Measurements from ENCODE around the gene F7.

The F7 gene

GRCh38 chr13:113086991-113087922 lies 18.3 kb upstream of the F7 start:
- no peak for DNase-seq (ENCODE audit: low spot score)

DNA sequence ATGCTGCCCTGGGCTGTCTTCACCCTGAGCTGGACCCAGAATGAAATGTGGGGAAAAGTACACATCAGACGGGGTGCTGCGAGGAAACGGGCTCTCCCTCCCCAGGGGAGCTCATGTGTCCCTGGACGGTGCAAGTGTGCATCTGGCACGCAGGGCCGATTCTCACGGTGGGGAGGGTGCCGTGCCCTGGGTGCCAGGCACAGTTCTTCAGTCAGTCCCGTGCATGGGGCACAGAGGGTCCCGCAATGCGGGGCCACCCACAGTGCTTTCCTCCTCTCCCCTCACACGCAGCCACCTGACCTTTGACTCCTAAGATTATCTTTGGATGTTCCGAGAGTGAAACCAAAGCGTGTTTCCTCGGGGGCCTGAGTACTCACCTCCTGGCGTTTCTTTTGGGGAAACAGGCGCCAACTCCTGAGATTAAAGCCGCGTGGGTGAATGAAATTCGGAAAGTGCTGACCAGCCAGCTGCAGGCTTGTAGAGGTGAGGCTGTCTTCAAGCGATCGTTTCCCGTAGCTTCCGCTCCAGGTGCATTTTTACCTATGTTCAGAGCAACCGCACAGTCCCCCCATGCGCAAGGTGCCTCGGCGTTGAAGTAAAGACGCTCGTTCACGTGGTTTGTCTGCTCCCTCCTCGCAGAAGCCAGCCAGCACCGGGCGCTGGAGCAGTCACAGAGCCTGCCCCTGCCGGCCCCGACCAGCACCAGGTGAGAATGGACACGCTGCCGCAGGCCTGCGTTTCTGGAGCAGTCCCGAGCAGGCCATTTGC lies 17.5 kb upstream of the F7 start:
- no peak for DNase-seq (ENCODE audit: low spot score)

DNA sequence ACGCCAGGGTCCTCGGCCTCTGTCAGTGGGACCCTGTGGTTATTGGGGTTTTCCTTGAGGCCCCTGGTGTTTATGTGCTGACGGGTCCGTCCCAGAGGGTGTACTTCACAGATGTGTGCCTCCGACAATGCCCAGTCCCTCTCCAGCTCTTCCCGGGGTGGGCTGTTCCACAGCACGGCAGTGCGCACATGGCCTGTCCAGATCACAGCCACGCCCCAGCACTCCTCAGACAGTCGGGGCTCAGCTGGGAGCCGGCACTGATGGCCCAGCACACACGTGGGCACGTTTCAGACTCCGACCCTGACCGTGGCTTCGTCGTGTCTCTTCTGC lies 16.9 kb upstream of the F7 start:
- no peak for DNase-seq (ENCODE audit: low spot score)

- no peak for DNase-seq (ENCODE audit: low spot score)
Observed at GRCh38 chr13:113089693-113090414, 15.7 kb upstream of the F7 start.

- no peak for DNase-seq (ENCODE audit: low spot score)
Observed at GRCh38 chr13:113090415-113090770, 15.2 kb upstream of the F7 start.

DNA sequence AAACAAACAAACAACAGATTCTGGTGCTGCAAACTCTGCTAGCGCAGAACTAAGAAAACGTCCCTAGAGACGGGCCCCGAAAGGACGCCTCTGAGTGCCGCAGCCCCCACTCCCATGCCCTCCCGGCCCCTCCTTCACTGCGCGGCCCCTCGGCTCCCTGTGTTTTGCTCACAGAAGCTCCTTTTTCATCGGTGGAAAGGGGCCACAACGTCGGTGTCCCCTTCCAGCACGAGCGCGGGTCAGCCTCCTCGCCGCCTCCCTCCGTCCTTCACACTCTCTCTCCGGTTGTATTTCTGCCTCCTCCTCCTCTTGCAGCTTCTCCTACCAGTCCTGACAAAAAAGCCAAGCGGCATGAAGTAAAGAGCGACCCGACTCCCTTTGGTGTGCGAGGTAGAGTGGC lies 14.8 kb upstream of the F7 start:
- no peak for DNase-seq (ENCODE audit: low spot score)

- DNase-seq (ENCODE audit: low spot score) = no peak
Observed at GRCh38 chr13:113091211-113091771, 14.3 kb upstream of the F7 start.

DNA sequence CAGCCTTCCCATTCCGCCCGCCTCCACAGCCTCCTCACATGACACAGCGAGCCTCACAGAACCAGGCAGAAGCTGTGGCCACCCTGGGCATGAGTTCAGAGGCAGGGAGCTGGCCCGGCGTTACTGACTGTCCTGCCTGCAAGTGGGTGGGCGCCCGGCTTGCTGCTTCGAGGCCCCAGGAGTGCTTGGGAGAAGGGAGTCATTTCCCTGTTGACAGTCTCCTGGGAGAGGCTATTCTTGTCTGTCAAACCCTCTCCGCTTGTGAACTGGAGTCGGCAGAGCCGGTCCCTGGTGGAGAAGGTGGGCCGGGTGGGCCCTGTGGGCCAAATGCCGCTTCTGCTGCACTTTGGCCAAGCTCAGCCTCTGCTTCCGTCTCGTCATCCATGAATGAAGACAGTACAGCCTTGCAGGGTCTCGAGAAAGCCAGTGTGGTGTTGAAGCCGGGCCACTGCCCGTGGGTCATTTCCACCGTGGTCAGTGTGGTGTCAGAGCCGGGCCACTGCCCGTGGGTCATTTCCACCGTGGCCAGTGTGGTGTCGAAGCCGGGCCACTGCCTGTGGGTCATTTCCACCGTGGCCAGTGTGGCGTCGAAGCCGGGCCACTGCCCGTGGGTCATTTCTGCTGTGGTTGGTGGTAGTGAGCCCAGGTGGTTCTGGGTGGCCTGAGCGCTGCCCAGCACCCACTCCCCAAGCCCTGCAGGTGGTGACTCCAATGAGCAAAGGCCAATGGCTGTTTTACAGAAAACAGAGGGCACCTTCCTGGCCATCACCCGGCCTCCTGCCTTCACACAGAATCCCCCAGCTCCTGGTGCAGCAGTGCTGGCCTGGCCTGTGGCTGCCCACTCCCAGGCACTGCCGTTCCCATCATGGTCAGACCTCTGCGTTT lies 13.5 kb upstream of the F7 start:
- DNase-seq (ENCODE audit: low spot score) = no peak

GRCh38 chr13:113092776-113093579 lies 12.6 kb upstream of the F7 start:
- DNase-seq (ENCODE audit: low spot score) = no peak

DNA sequence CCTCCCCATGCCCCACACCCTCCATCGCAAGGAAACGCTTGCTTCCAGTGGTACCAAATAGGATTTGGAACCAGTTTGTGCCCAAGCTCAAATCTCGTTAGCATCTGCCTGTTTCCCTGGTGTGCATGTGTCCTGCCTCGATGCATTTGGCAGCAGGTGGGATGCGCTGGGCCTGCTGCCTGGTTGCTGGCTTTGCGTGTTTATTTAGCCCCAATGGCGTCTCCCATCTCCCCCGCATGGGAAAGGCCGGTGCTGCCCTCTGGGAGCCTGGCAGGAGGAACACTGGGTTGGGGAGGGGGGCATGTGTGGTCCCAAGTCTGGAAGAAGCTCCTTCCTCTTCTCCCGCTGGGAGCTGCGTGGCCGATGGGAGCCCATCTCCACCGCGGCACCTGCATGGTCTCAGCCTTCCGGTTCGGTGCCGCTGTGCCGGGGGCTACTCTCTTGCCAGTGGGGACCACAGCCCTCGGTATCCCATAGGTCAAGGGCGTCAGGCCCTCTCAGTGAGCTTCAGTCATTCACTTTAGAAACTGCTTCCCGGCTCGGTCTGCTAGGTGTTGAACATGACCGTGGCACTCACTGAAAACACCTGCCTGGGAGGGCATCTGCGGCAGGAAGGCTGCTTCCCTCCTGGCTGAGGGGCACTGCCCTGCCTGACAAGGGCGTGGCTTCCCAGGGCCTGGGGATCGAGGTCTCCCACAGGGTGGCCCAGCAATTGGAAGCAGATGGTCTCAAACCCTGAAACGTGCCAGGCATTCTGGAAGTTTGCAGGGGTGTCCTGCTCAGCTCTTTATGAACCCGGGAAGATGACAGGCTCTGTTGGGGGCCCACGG lies 11.8 kb upstream of the F7 start:
- no peak for DNase-seq (ENCODE audit: low spot score)

- DNase-seq (ENCODE audit: low spot score) = no peak
Observed at GRCh38 chr13:113094410-113094800, 11.2 kb upstream of the F7 start.

GRCh38 chr13:113095146-113096051 lies 10.2 kb upstream of the F7 start:
- no peak for DNase-seq (ENCODE audit: low spot score)

DNA sequence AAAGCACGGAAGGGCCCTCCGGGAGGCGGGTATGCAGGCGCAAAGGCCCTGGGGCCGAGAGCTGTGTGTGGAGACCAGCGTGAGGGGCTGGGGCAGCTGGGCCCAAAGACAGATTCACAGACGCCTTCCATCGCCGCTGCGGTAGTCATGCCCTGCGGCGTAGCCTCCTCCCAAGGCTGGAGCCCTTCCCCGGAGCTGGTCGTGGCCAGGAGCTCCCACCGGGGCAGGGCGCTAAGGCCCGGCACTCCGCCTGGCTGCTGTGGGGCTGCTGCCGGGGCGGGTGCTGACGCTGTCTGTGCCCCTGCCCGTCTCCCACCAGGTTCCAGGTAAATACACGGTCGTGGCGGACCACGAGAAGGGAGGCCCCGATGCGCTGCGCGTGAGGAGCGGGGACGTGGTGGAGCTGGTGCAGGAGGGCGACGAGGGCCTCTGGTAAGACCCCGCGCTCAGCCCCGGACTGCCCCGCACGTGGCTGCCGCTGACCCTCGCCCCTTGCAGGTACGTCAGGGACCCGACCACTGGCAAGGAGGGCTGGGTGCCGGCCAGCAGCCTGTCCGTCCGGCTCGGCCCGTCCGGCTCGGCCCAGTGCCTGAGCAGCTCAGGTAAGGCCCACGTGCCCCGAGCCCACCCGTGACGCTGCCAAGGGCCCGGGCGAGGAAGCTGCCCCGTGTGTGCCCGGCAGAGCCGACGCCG lies 9.4 kb upstream of the F7 start:
- DNase-seq (ENCODE audit: low spot score) = no peak

DNA sequence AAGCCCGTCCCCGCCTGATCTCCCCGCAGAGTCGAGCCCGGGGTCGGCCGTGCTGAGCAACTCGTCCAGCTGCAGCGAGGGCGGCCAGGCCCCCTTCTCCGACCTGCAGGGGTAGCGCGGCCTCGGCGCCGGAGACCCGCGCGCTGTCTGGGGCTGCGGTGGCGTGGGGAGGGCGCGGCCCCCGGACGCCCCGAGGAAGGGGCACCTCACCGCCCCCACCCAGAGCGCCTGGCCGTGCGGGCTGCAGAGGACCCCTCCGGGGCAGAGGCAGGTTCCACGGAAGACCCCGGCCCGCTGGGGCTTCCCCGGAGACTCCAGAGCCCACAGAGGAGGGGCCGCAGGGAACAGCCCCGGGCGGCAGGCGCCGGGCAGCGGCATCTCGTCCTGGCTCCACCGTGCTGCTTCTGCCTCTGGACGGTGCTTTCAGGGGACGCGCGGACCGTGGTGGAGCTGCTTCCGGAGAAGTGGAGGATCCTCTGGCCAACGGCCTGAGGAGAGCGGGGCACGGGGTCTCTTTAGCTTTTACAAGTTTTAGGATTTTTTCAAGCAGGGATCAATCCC lies 8.8 kb upstream of the F7 start:
- no peak for DNase-seq (ENCODE audit: low spot score)

DNA sequence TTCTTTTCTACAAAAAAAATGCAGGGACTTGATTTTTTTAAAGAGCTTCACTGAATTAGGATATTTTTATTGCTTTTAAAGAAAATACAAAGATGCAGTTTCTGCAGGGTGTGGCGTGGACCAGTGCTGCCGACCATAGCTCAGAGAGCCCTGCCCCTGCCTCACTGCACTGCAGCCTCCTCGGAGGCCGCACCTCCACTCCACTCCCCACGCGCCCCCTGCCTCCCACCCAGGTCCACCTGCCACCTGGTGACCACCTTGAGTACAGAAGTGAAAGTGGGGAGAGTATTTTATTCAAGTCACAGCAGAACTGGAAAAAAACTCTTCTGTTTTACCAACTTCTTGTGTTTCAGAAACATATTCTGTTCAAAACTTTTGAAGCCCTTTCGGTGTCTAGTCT lies 7.9 kb upstream of the F7 start:
- no peak for DNase-seq (ENCODE audit: low spot score)

DNA sequence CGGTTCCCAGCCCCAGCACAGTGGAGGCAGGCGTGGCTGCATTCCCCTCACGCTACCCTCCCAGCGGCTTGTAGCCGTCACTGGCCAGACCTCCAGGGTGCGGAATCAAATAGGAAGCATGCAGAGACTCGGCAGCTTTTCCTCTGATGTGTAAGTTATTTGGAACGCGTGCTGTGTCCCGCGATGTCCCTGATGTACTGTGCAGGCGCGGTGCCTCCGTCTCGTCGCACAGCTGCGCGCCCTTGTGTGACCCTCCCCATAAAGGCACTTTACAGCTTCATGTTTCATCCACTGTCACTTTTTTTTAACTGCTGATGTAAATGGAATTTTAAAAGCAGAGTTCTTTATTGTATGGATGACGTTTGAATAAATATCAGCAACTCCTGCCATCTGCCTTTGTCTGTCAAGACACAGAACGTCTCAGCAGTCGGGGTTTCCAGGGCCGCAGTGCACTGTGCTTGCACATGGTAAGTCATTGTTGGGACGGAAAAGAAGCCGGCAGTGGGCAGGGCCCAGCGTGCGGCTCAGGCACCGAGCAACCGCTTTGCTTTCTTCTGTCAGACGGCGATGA lies 7.3 kb upstream of the F7 start:
- DNase-seq (ENCODE audit: low spot score) = no peak

DNA sequence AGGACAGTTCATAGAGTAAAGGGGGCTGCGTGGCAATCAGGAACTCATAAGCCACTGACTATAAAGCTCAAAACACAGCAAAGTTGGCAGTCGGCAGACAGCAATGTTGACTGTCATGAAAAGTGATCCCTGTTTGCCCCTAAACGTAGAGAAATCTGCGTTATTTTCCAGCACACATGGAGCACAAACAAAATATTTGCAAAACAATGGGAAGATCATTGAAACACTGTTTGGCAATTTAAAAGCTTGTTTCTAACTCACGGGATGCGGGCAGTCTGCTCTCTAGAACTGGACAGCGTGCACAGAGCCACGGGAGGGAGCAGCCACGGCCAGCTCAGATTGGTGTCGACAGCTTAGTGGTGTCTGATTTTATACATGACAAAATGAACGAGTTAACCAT lies 6.4 kb upstream of the F7 start:
- no peak for DNase-seq (ENCODE audit: low spot score)
